Measurements from ENCODE around the gene TMEM30B.

The TMEM30B gene

GRCh38 chr14:61300754-61301153, 19.6 kb upstream of the TMEM30B start:
- FAIRE-seq (no peak), DNase-seq (ENCODE audit: extremely low spot score, insufficient read length, low read depth) (no peak)

GRCh38 chr14:61300209-61300608, 19.1 kb upstream of the TMEM30B start:
- FAIRE-seq (no peak), DNase-seq (ENCODE audit: extremely low spot score, insufficient read length, low read depth) (no peak)

- no peak for FAIRE-seq
- DNase-seq (ENCODE audit: extremely low spot score, insufficient read length, low read depth) = no peak
Measured at GRCh38 chr14:61298824-61299223, 17.7 kb upstream of the TMEM30B start.

GRCh38 chr14:61297581-61297980, 16.4 kb upstream of the TMEM30B start:
- DNase-seq (ENCODE audit: extremely low spot score, insufficient read length, low read depth) = no peak
- no peak for FAIRE-seq

- FAIRE-seq = peak; percentile 5
Measured at GRCh38 chr14:61296719-61297502, 15.8 kb upstream of the TMEM30B start.

GRCh38 chr14:61296151-61296550, 15.0 kb upstream of the TMEM30B start:
- no peak for DNase-seq (ENCODE audit: extremely low spot score, insufficient read length, low read depth)
- no peak for FAIRE-seq

More at GRCh38 chr14:61296719-61297502, 15.8 kb upstream of the TMEM30B start:
- DNase-seq (ENCODE audit: extremely low spot score, insufficient read length, low read depth) = no peak

GRCh38 chr14:61290701-61291100, 9.6 kb upstream of the TMEM30B start:
- DNase-seq (ENCODE audit: extremely low spot score, insufficient read length, low read depth) = no peak
- no peak for FAIRE-seq

- FAIRE-seq (no peak), DNase-seq (ENCODE audit: extremely low spot score, insufficient read length, low read depth) (no peak)
Measured at GRCh38 chr14:61288720-61289119, 7.6 kb upstream of the TMEM30B start.

GRCh38 chr14:61288228-61288627, 7.1 kb upstream of the TMEM30B start:
- DNase-seq (ENCODE audit: extremely low spot score, insufficient read length, low read depth) (no peak), FAIRE-seq (no peak)

- FAIRE-seq = no peak
- DNase-seq (ENCODE audit: extremely low spot score, insufficient read length, low read depth) = no peak
Measured at GRCh38 chr14:61287196-61287595, 6.1 kb upstream of the TMEM30B start.

GRCh38 chr14:61285364-61285763, 4.2 kb upstream of the TMEM30B start:
- no peak for DNase-seq (ENCODE audit: extremely low spot score, insufficient read length, low read depth)
- no peak for FAIRE-seq

- DNase-seq (ENCODE audit: extremely low spot score, insufficient read length, low read depth) = no peak
Measured at GRCh38 chr14:61284001-61284400, 2.9 kb upstream of the TMEM30B start.

GRCh38 chr14:61282746-61283145, 1.6 kb upstream of the TMEM30B start:
- FAIRE-seq (no peak), DNase-seq (ENCODE audit: extremely low spot score, insufficient read length, low read depth) (no peak)

More at GRCh38 chr14:61284001-61284400, 2.9 kb upstream of the TMEM30B start:
- FAIRE-seq = no peak

- no peak for FAIRE-seq
- DNase-seq (ENCODE audit: extremely low spot score, insufficient read length, low read depth) = no peak
Measured at GRCh38 chr14:61281948-61282275, 774 bp upstream of the TMEM30B start.

- DNase-seq (ENCODE audit: extremely low spot score, insufficient read length, low read depth) (no peak), FAIRE-seq (no peak)
Measured at GRCh38 chr14:61280526-61281185, 482 bp downstream of the TMEM30B start.

GRCh38 chr14:61280092-61280525, 1.0 kb downstream of the TMEM30B start:
- FAIRE-seq = no peak
- no peak for DNase-seq (ENCODE audit: extremely low spot score, insufficient read length, low read depth)

GRCh38 chr14:61279082-61279481, 2.1 kb downstream of the TMEM30B start:
- DNase-seq (ENCODE audit: extremely low spot score, insufficient read length, low read depth) = no peak
- FAIRE-seq = no peak

- no peak for FAIRE-seq
- no peak for DNase-seq (ENCODE audit: extremely low spot score, insufficient read length, low read depth)
Measured at GRCh38 chr14:61277784-61278183, 3.4 kb downstream of the TMEM30B start.

- DNase-seq (ENCODE audit: extremely low spot score, insufficient read length, low read depth) = no peak
- no peak for FAIRE-seq
Measured at GRCh38 chr14:61277232-61277631, 3.9 kb downstream of the TMEM30B start.

GRCh38 chr14:61271552-61271951, 9.6 kb downstream of the TMEM30B start:
- DNase-seq (ENCODE audit: extremely low spot score, insufficient read length, low read depth) = no peak
- FAIRE-seq = no peak

GRCh38 chr14:61270714-61271113, 10.4 kb downstream of the TMEM30B start:
- DNase-seq (ENCODE audit: extremely low spot score, insufficient read length, low read depth) (no peak), FAIRE-seq (no peak)

All from GM18507 (cell line).